ENCODE data around the gene SLC5A10. TPM values are rescaled to one million over a fixed set of nuclear protein-coding genes. Genes with fewer than 3 reads are reported as not detected.

Gene SLC5A10
- total RNA-seq, 4 donors from 2014 or later, result 0.40 to 0.76 (median 0.53) TPM; not detected in 1

- no peaks in the 10 kb centered on the region for H3K36me3 ChIP-seq
- TF ChIP-seq CTCF (IDR thresholded peaks at IDR 0.05) (no peak), POLR2A (IDR thresholded peaks at IDR 0.05) (no peak)
- intact Hi-C loops (cut with DNase I), result no loop called here
- no peak overlapping the region for H3K4me3 ChIP-seq
- H3K9me3 ChIP-seq, result no peaks in the 10 kb centered on the region
- H3K27me3 ChIP-seq, result no peaks in the 10 kb centered on the region
- peaks cover 20 to 75% (median 23%) of the 10 kb centered on the region in 3 donors for H3K4me1 ChIP-seq
- peak overlapping the region; percentile 76 to 88 (median 84) for H3K27ac ChIP-seq
- WGBS, 2 donors, result 29 to 36% methylated on average over 5 to 7 of the region's 29 CpGs
- DNase-seq, result no peak
Observed at GRCh38 chr17:19014628-19015215, 62.8 kb downstream of the SLC5A10 start.

- Histone ChIP-seq H3K4me3 (no peak overlapping the region), H3K27me3 (no peaks in the 10 kb centered on the region), H3K9me3 (no peaks in the 10 kb centered on the region), H3K36me3 (no peaks in the 10 kb centered on the region), H3K27ac (peak overlapping the region in 3 of 4 donors; percentile 83 to 88 (median 85)), H3K4me1 (peaks cover 20 to 72% (median 23%) of the 10 kb centered on the region in 3 donors)
- WGBS, 2 donors, result 78% methylated on average over 7 of the region's 7 CpGs
- intact Hi-C loops (cut with DNase I), result no loop called here
- TF ChIP-seq POLR2A (IDR thresholded peaks at IDR 0.05) (no peak), CTCF (IDR thresholded peaks at IDR 0.05) (no peak)
- DNase-seq, result no peak
Observed at GRCh38 chr17:19015428-19015827, 63.5 kb downstream of the SLC5A10 start.

GRCh38 chr17:19016297-19016696 is 64.3 kb downstream of the SLC5A10 start:
- WGBS, 2 donors, result 45% methylated on average over 5 of the region's 8 CpGs; no CpG with 5 or more reads in 1 of the 2 donors
- no peak for TF ChIP-seq CTCF (IDR thresholded peaks at IDR 0.05)
- TF ChIP-seq POLR2A (IDR thresholded peaks at IDR 0.05), result no peak
- intact Hi-C loops (cut with DNase I), result no loop called here
- DNase-seq, result no peak
- Histone ChIP-seq H3K9me3 (no peaks in the 10 kb centered on the region), H3K36me3 (no peaks in the 10 kb centered on the region), H3K27me3 (no peaks in the 10 kb centered on the region), H3K4me3 (no peak overlapping the region), H3K4me1 (peaks cover 18 to 64% (median 21%) of the 10 kb centered on the region in 3 donors), H3K27ac (peak overlapping the region in 3 of 4 donors; percentile 54 to 85 (median 66))

- H3K4me3 ChIP-seq, result no peak overlapping the region
- intact Hi-C loops (cut with DNase I), result no loop called here
- DNase-seq, result no peak
- no peak for TF ChIP-seq CTCF (IDR thresholded peaks at IDR 0.05)
- TF ChIP-seq POLR2A (IDR thresholded peaks at IDR 0.05), result no peak
- no peaks in the 10 kb centered on the region for H3K36me3 ChIP-seq
- H3K27ac ChIP-seq, result peak overlapping the region in 3 of 4 donors; percentile 54 to 85 (median 66)
- H3K27me3 ChIP-seq, result no peaks in the 10 kb centered on the region
- H3K4me1 ChIP-seq, result peaks cover 13 to 58% (median 15%) of the 10 kb centered on the region in 3 donors
- 31 to 80% methylated on average over 4 to 6 of the region's 7 CpGs for WGBS, 2 donors
- H3K9me3 ChIP-seq, result no peaks in the 10 kb centered on the region
Observed at GRCh38 chr17:19016881-19017280, 64.9 kb downstream of the SLC5A10 start.

- TF ChIP-seq CTCF (IDR thresholded peaks at IDR 0.05) (no peak), POLR2A (IDR thresholded peaks at IDR 0.05) (no peak)
- H3K4me1 ChIP-seq, result peaks cover 13 to 52% (median 14%) of the 10 kb centered on the region in 3 donors
- intact Hi-C loops (cut with DNase I), result no loop called here
- H3K27ac ChIP-seq, result peak overlapping the region in 1 of 4 donors; percentile 85
- H3K27me3 ChIP-seq, result no peaks in the 10 kb centered on the region
- no peaks in the 10 kb centered on the region for H3K36me3 ChIP-seq
- 87% methylated on average over 3 of the region's 12 CpGs; no CpG with 5 or more reads in 1 of the 2 donors for WGBS, 2 donors
- DNase-seq, result no peak
- H3K9me3 ChIP-seq, result no peaks in the 10 kb centered on the region
- H3K4me3 ChIP-seq, result no peak overlapping the region
Observed at GRCh38 chr17:19017401-19017800, 65.4 kb downstream of the SLC5A10 start.

Data from esophagus squamous epithelium (tissue), 5 donors.